Sciatic nerve (tissue), 2 donors: Measurements from ENCODE around the gene ADGRL1. TPM values are rescaled to one million over a fixed set of nuclear protein-coding genes. Genes with fewer than 3 reads are reported as not detected.
"Not testable (repeated sequence)": the region's sequence is repeated elsewhere in the genome, so short reads cannot be mapped to it uniquely, and the experiment has no call there.

Experiments used
- ATAC-seq: fragments of 200-7000 bp; cut with Tn5 transposase; one replicate; pipeline ENCODE4 v1.9.1; 2020; ENCODE audit warnings: mild to moderate bottlenecking, moderate library complexity
- DNase-seq: peaks from one replicate; pipeline ENCODE4 v3.0.0-alpha.2; 2020; ENCODE audit warnings: low spot score
- intact Hi-C: fragments of 100-400 bp; cut with DNase I; formaldehyde crosslinking; loops from one replicate; pipeline ENCODE4 v1.14.2; 2022
- total RNA-seq: library from RNA; stranded (reverse); fragmentation: NEBNext Ultra II Directional; extraction: Animal tissue kit (Norgen Biotek cat#: 25700); gene quantifications from one replicate; pipeline ENCODE4 v1.2.1, GENCODE V29; 2021
- donor health status: DM: no; HTN: no; CAD: no.
- donor health status: DM: no; HTN: no; CAD: no.

The ADGRL1 gene
- total RNA-seq, 1 donor from 2014 or later: 11.8 TPM

DNA sequence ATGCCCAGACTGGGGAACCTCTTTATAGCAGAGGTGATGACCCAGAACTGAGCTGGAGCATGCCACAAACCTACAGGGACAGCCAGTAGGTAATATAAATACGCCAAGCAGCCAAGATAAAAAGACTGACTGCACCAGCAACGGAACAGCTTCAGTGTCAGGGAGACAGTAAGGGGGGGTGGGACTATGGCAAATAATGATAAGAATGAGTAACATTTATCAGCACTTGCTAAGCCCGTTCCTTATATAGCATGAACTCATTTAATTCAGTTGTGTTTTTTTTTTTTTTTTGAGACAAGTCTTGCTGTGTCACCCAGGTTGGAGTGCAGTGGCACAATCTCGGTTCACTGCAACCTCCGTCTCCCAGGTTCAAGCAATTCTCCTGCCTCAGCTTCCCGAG lies 20.5 kb upstream of the ADGRL1 start:
- not testable (repeated sequence) for DNase-seq, ATAC-seq

DNA sequence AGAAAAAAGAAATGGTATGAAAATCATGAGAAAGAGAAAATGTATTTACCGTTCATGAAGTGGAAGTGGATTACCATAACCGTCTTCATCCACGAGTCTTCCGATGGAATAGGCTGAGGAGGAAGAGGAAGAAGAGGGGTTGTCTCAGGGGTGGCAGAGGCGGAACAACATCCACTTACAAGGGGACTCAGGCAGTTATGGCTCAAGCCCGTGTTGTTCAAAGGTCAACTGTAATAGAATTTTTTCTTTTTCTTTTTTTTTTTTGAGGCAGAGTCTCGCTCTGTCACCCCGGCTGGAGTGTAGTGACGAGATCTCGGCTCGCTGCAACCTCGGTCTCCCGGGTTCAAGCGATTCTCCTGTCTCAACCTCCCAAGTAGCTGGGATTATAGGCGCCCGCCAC lies 16.9 kb upstream of the ADGRL1 start:
- intact Hi-C loops: no loop called here
- DNase-seq (no peak), ATAC-seq (no peak)

More for the DNA sequence above, 20.5 kb upstream of the ADGRL1 start:
- intact Hi-C loops: not testable (repeated sequence)

DNA sequence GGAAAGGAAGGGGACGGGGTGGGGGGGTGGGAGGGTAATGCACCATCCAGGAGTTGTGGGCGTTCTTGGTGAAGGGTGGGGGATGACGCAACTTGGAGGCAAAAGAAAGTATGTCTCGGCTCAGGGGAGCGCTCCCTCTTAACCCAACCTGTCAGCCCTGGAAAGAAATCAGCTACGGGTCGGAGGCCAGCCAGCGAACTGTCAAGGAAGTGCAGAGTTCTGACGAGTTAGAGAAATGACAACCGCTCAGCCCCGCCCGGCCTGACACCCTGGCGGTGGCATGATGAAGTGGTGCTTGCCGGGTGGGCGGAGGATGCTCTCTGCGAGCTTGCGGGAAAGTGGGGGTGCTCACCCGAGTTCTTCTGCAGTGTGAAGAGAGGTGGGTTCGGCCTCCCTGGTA lies 15.4 kb upstream of the ADGRL1 start:
- intact Hi-C loops, DNase-seq: not testable (repeated sequence)
- ATAC-seq: peak; percentile 32

DNA sequence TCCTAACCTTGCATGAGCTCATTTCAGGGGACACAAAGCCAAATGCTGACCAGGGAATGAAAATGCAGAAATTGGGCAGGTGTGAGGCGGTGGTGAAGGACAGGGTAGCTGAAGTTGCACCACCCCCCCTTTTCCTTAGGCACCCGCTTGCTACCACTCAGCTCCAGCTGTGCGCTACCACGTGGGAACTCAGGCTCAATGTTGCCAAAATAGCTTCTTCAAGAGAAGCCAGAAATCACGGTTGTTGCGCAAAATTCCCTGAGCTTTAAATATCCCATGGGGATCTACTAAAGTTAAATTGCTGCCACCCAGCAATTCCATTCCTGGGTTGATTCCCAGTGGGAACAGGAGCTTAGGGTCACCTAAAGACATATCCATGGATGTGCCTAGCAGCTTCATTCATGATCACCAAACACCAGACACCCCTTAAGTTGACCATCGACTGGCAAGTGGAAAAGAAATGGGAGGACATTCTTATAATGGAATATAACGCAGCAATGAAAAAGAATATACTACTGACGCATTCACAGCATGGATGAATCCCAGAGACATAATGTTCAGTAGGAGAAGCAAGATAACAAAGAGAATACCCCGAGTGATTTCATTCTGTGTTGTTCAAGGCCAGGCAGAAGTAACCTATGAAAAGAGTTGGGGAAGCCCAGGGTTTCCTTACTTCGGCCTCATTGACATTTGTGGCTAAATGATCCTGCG lies 12.8 kb upstream of the ADGRL1 start:
- ATAC-seq (no peak), DNase-seq (no peak)
- intact Hi-C loops: no loop called here

DNA sequence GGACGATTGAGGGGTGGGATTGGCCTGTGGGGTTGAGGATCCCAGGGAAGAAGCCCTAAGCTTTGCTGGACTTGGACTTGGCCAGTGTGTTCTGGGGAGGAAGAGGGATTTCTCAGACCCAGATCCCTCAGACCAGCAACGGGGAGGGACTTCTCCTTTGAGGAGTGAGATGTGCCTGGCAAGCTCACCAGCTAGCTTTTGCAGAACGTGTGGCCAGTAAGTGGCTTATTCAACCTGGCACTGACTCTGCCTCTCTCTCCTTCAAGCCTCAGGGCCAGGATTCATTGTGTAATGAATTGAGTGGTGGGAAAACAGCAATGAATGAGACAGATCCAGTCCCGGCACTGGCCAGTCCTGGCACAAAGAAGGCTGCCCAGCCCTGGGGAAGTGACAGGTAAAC lies 11.9 kb upstream of the ADGRL1 start:
- DNase-seq, intact Hi-C loops: not testable (repeated sequence)
- peak; percentile 23 for ATAC-seq

DNA sequence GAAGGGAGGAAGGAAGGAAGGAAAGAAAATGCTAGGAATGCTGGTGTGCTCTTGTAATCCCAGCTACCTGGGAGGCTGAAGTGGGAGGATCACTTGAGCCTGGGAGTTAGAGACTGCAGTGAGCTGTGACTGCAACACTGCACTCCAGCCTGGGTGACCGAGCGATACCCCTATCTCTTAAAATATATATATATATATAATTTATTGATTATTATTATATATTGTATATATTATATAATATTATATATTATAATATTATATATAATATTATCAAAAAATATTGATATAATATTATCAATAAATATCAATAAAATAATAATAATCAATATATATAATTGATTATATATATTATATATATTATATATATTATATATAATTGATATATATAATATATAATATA lies 8.6 kb upstream of the ADGRL1 start:
- intact Hi-C loops: no loop called here
- ATAC-seq (no peak), DNase-seq (no peak)

DNA sequence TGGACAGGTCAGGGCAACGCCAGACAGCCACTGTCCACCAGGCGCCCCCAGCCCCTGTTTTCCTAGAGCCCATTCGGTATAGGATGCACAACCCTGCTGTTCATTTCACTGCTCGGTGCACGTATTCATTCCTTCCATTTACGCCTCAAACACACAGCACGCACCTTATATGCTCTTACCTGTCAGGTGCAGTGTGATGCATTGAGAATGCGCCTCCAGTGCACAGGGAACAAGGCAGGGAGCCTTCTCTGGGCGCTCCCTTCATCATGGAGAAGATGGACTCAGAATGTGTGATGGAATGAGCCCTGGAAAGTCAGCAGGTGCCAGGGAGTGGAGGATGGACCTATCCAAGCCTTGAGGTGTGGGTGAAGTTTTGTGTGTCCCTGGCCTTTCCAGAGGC lies 4.2 kb upstream of the ADGRL1 start:
- DNase-seq, intact Hi-C loops, ATAC-seq: not testable (repeated sequence)

DNA sequence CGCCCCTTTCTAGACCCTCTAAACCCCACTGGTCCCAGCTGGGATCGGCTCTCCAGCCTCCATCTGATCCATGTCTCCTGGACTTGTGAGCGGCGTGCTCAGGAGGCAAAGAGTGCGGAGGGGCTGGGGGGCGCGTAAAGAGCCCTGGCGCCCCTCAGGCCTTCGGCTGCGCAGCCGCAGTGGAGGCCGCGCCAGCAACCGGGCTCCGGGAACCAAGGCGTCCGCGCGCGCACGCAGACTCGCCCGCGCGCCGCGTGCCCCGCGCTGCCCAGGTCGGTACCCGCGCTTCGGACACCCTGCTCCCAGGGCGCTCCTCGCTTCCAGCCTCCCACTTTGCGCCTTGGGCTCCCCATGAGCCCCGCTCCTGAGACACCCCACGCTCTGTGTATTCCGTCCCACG lies 3.4 kb upstream of the ADGRL1 start:
- DNase-seq, intact Hi-C loops, ATAC-seq: not testable (repeated sequence)

DNA sequence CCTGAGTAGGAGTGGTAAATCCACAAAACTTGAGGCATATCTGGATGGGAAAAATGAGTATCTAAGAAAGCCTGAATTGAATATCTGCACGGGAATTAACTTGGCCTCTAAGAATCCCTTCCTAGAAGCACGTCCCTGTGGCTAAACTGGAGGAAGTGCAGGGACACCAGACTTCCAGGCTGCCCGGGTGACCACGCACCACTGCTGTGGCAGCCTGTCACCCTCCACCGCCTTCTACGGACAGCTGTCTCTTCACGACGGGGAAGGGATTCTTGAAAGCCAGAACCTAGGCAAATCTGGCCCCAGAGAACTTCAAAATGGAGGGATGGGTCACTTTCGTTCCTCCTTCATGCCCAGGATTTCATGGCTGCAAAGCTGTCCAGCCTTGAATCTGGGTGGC lies 2.5 kb upstream of the ADGRL1 start:
- ATAC-seq, intact Hi-C loops, DNase-seq: not testable (repeated sequence)

DNA sequence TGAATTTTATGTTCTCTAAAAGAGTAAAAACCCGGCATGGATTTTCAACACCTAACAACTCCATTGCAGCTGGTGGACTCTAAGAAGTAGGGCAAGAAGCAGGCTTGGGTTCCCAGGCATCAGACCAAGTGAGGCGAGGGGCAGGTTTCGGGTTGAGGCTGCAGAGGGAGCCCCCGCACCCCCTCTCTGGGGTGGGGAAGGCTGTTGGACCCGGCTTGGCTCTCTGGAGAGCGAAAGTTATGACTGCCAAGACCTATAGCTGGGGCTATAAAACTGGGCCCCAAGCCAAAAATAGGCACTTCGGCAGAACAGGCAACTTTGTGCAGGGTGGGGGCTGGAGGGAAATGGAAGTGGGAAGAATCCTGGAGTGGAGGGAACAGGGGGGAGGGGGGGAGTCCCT lies 1.8 kb upstream of the ADGRL1 start:
- intact Hi-C loops: not testable (repeated sequence)
- peak; percentile 6 for ATAC-seq

DNA sequence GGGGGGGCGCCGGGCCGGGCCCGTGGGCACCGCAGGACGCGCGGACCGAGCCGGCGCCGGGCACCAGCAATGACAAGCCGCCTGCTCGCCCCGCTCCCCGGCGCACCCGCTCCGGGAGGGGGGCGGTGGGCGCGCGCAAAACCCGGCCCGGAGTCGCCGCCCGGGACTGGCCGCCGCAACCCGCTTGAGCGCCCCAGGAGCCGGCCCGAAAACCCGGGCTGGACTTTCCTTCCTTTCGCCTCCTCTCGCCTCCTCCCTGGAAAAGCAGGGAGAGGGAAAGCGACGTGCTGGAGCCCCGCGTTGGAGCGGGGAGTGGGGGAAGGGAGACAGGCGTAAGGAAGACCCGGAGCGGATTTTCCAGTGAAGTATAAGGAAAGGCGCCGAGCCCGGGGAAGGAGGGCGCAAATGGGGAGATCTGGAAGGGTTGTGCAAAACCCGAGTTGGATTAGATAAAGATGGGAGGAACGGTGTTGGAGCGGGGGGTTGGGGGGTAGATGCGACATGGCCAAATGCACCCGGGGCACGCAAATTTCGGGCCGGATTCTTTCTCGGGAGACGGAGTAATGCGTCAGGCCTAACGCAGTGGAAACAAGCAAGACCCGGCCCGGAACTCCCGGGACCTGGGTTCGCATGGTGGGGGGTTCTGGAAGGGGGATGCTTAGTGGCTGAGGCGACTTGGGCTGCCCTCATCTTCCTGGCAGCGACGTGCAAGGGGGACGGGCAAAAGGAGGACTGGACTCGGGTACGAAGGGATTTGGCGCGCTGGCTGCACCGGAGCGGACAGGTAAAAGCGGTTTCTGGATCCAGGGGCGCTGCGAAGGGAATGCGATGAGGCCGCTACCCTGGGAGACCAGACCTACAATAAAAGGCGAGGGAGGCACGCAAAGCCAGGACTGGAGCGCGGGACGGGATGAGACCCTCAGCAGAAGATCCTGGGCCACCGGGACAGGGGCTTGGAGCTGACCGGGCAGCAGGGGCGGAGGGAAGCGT lies 1.1 kb upstream of the ADGRL1 start:
- peak; percentile 94 for ATAC-seq
- peak; percentile 91 for DNase-seq
- intact Hi-C loops: not testable (repeated sequence)

More for the DNA sequence above, 1.8 kb upstream of the ADGRL1 start:
- not testable (repeated sequence) for DNase-seq

DNA sequence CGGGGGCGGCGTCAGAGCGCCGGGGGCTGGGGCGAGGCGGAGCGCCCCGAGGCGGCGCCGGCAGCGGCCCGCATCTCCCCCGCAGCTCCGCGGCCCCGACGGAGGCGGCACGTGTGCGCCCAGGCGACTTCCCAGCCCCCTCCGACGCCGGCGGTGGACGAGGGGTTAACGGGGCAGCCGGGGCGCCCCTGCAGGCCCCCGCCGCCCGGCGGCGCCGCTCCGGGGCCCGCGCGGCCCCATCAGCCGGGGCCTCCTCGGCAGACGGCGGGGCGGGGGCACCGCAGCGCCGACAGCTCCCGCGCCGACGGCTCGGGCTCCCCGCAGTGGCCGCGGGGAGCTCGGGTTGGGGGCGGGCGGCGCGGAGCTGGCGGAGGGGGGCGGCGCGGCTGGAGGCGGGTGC lies 339 bp upstream of the ADGRL1 start:
- ATAC-seq, intact Hi-C loops, DNase-seq: not testable (repeated sequence)

DNA sequence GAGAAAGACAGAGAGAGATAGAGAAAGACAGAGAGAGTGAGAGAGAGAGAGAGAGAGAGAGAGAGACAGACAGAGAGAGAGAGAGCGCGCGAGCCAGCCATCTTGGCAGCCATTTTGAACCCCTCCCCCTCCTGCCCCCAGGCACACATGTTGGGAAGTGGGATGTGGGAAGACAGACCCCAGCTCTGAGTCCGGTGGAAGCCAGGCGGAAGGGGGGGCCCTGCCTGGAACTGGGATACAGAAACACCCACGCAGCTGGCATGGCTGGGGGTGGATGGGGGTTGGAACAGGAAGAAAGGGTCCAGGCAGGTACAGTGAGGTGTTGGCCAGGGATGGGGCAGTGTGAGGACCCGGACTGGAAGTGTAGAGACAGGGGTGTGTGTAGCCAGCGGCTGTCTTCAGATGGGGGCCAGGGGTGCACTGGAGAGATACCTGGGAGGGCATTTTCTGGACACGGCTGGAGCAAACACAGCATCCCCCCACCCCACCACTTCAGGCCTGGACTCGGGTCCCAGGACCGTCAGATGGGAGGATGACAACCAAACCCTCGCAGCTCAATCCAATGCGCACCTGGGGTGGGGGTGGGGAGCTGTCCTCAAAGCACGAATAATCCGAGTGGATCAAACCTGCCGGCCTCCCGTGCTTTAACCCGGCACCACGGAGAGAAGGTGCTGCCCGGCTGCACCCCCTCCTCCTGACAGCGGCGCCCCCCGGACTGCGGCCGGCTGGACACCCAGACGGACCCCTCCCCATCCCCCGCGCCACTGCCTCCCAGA lies 1.1 kb downstream of the ADGRL1 start:
- DNase-seq, intact Hi-C loops, ATAC-seq: not testable (repeated sequence)

DNA sequence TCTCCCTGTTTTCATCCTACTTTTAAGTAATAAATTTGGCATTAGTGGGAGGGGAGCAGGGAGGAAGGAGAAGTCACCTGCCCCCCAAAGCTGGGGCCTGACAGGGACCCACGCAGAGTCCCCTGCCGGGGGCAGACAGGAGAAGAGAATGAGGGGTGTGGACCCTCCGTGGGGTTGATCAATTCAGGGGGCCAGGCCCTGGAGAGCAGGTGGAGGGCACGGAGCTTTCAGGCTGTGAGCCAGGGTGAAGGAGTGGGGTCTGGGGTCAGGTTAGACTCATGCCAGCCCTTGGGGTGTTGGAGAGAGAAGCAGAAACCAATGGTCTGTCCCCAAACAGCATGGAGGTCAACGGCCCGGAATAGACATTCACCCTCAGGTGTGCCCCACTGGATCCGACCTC lies 1.8 kb downstream of the ADGRL1 start:
- DNase-seq, intact Hi-C loops, ATAC-seq: not testable (repeated sequence)

DNA sequence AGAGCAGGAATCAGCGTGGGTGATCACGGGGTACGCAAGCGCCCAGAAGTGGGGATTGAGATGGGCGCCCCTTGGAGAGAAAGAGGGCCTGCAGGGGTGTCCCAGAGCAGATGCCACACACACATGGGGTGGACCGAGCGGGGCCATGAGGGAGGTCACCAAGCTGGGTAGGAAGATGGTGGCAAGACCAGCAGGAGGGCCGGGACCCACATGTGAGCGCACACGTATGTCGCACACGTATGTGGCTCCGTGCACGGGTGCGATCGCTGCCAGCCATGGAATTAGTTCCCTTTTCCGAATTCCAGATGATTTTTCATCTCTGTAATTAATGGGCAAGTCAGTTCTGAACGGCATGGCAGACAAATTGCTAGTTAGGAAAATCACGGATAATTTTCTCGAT lies 2.2 kb downstream of the ADGRL1 start:
- intact Hi-C loops, DNase-seq, ATAC-seq: not testable (repeated sequence)

DNA sequence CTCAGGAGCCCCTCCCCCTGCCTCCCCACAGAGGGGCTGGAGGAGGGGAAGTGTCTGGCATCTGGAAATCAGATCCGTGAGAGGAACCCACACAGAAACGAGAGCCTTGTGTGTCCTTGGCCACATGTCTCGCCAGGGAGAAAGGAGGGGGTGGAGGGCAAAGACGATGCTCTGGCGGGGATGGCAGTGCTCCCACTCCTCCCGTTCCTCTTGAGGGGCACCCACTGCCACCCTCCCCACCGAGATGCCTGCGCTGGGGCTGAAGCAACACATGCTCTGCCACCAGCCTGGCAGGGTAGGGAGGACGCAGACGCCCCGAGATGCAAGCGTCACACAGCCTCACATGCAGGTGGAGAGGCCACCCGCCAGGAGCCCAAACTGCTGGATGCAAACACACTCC lies 2.8 kb downstream of the ADGRL1 start:
- intact Hi-C loops: no loop called here
- no peak for DNase-seq
- no peak for ATAC-seq

DNA sequence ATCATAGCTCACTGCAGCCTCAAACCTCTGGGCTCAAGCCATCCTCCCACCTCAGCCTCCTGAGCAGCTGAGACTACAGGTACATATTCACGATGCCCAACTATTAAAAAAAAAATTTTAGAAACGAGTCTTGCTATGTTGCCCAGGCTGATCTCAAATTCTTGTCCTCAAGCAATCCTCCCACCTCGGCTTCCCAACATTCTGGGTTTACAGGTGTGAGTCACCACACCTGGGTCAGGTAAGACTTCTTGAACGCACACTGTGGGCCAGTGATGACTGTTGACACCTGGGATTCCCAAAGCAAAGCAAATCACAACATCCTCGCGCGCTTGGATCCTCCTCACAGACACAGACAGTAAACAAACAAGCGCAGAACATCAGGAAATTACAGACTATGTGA lies 4.5 kb downstream of the ADGRL1 start:
- DNase-seq, ATAC-seq, intact Hi-C loops: not testable (repeated sequence)

DNA sequence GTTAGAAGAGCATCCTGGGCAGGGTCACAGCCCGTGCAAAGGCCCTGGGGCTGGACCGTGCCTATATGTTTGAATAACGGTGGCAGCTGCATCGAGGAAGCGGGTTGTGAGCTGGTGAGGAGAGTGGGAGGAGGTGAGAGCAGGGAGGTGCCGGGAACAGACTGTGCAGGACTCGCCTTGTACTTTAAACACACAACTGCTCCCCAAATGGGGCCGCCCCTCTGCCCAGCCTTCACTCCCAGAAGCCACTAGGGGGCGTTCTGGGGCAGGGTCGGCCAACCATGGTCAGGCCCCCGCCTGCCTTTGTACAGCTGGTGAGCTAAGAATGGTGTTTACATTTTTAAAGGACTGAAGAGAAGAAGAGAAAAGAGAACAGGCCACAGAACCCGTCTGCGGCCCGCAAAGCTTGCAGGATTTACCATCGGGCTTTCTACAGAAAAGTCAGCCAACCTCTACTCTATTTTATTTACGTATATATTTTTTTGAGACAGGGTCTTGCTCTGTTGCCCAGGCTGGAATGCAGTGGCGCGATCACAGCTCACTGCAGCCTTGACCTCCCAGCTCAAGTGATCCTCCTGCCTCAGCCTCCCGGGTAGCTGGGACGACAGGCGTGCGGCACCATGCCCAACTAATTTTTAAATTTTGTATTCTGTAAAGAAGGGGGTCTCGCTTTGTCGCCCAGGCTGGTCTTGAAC lies 5.7 kb downstream of the ADGRL1 start:
- intact Hi-C loops, DNase-seq: not testable (repeated sequence)
- ATAC-seq: peak; percentile 52
